H1 (cell line): Measurements from ENCODE around the gene HK2. TPM values are rescaled to one million over a fixed set of nuclear protein-coding genes. Genes with fewer than 3 reads are reported as not detected.

ENCODE experiments used
- CTCF ChIA-PET: fragments of 300-600 bp; sonication (Branson Sonifier 250); formaldehyde crosslinking; loops from one replicate; lab custom pipeline; 2021; ENCODE audit not compliant: partially characterized antibody; lab: Charles Lee
- POLR2A ChIA-PET: fragments of 300-600 bp; sonication (Branson Sonifier 250); formaldehyde crosslinking; loops from one replicate; lab custom pipeline; 2021; ENCODE audit warnings: inconsistent platforms; ENCODE audit not compliant: partially characterized antibody; lab: Charles Lee
- DNase-seq, 2 experiments: peaks; one replicate each; pipeline versions ENCODE4 v3.0.0 to v3.0.0-alpha.2; 2010 to 2022; ENCODE audit warnings: low spot score in 2 of 2, low read depth in 1 of 2, mixed read lengths in 1 of 2
- FAIRE-seq: peaks from 2 replicates; lab custom pipeline; 2011; peaks lifted over from hg19 to GRCh38; lab: Jason Lieb, UNC
- H2AFZ ChIP-seq: 2 replicates; pipeline ENCODE4 v1.8.1; 2012; ENCODE audit warnings: low read length, inconsistent platforms
- H2AK5ac ChIP-seq: 2 replicates; pipeline ENCODE4 v1.6.1; 2013; ENCODE audit warnings: low read depth, low read length
- H2BK120ac ChIP-seq: replicated peaks from 2 replicates; pipeline ENCODE3; 2013; ENCODE audit warnings: low read depth, low read length, inconsistent platforms
- H2BK12ac ChIP-seq: 2 replicates; pipeline ENCODE4 v1.6.1; 2013; ENCODE audit warnings: low read depth, low read length
- H2BK15ac ChIP-seq: 2 replicates; pipeline ENCODE4 v1.6.1; 2013; ENCODE audit warnings: low read length
- H2BK20ac ChIP-seq: 2 replicates; pipeline ENCODE4 v1.6.1; 2013; ENCODE audit warnings: low read length
- H2BK5ac ChIP-seq: 2 replicates; pipeline ENCODE4 v1.6.1; 2013; ENCODE audit warnings: low read depth, low read length
- H3K14ac ChIP-seq: 2 replicates; pipeline ENCODE4 v1.6.1; 2013; ENCODE audit warnings: inconsistent platforms; ENCODE audit not compliant: insufficient read length
- H3K18ac ChIP-seq: 2 replicates; pipeline ENCODE4 v1.6.1; 2013; ENCODE audit warnings: low read length; ENCODE audit errors: extremely low read depth
- H3K23ac ChIP-seq: 2 replicates; pipeline ENCODE4 v1.6.1; 2013; ENCODE audit warnings: inconsistent platforms; ENCODE audit not compliant: insufficient read length
- H3K23me2 ChIP-seq: 2 replicates; pipeline ENCODE4 v1.6.1; 2013; ENCODE audit warnings: low read depth, low read length
- H3K27ac ChIP-seq: 2 replicates; pipeline ENCODE4 v1.6.1; 2011; ENCODE audit warnings: low read depth, low read length, inconsistent platforms
- H3K27me3 ChIP-seq, 4 experiments: replicated peaks in 1 of 4; 1 replicate in 1 of 4; 2 replicates in 3 of 4; pipeline versions ENCODE4 v1.6.1 to v1.8.1; 2011 to 2013; ENCODE audit warnings: low read length in 3 of 4, mild to moderate bottlenecking in 3 of 4, inconsistent platforms in 2 of 4, mixed read lengths in 2 of 4, moderate library complexity in 1 of 4; ENCODE audit not compliant: control insufficient read depth in 3 of 4, insufficient read depth in 3 of 4; ENCODE audit errors: extremely low read depth in 1 of 4
- H3K36me3 ChIP-seq, 4 experiments: 2 replicates each; pipeline versions ENCODE4 v1.6.1 to v1.8.1; 2011 to 2013; ENCODE audit warnings: mild to moderate bottlenecking in 4 of 4, low read length in 3 of 4, moderate library complexity in 2 of 4, control low read depth in 1 of 4, inconsistent platforms in 1 of 4; ENCODE audit not compliant: insufficient read depth in 4 of 4, control insufficient read depth in 2 of 4
- H3K4ac ChIP-seq: replicated peaks from 2 replicates; pipeline ENCODE3; 2013; ENCODE audit warnings: low read length, low read depth, mixed read lengths, inconsistent platforms; ENCODE audit not compliant: insufficient read length
- H3K4me1 ChIP-seq, 4 experiments: replicated peaks in 1 of 4; 1 replicate in 1 of 4; 2 replicates in 3 of 4; pipeline versions ENCODE4 v1.6.1 to v1.8.1; 2011 to 2013; ENCODE audit warnings: low read length in 3 of 4, inconsistent platforms in 2 of 4, mixed read lengths in 1 of 4; ENCODE audit not compliant: insufficient read depth in 4 of 4, control insufficient read depth in 3 of 4
- H3K4me2 ChIP-seq, 2 experiments: 2 replicates each; pipeline versions ENCODE4 v1.6.1 to v1.8.1; 2011 to 2013; ENCODE audit warnings: low read depth in 2 of 2, low read length in 2 of 2, control low read depth in 1 of 2, inconsistent platforms in 1 of 2, mild to moderate bottlenecking in 1 of 2; ENCODE audit not compliant: insufficient read depth in 1 of 2
- H3K4me3 ChIP-seq, 4 experiments: fragments of 200-600, 300-600 bp in 1 of 4; sonication (generic), shearing (Covaris generic), sonication (Bioruptor Twin) in 1 of 4; 2 replicates each; pipeline versions ENCODE4 v1.5.1 to v1.8.1; 2011 to 2016; ENCODE audit warnings: low read length in 4 of 4, low read depth in 3 of 4, control low read depth in 2 of 4, inconsistent platforms in 2 of 4, mild to moderate bottlenecking in 2 of 4, mixed read lengths in 1 of 4, moderate library complexity in 1 of 4; ENCODE audit not compliant: insufficient read depth in 2 of 4; ENCODE audit errors: extremely low read depth in 1 of 4
- H3K56ac ChIP-seq: replicated peaks from 2 replicates; pipeline ENCODE3; 2013; ENCODE audit warnings: low read depth, mild to moderate bottlenecking, mixed read lengths, low read length, inconsistent platforms; ENCODE audit not compliant: insufficient read length
- H3K79me1 ChIP-seq: 2 replicates; pipeline ENCODE4 v1.6.1; 2013; ENCODE audit warnings: low read depth, low read length, control low read depth
- H3K79me2 ChIP-seq, 2 experiments: 2 replicates each; pipeline versions ENCODE4 v1.6.1 to v1.8.1; 2012 to 2013; ENCODE audit warnings: low read length in 2 of 2, mild to moderate bottlenecking in 2 of 2, inconsistent platforms in 1 of 2; ENCODE audit not compliant: insufficient read depth in 2 of 2, control insufficient read depth in 1 of 2
- H3K9ac ChIP-seq, 4 experiments: replicated peaks in 1 of 4; 1 replicate in 1 of 4; 2 replicates in 3 of 4; pipeline versions ENCODE4 v1.6.1 to v1.8.1; 2011 to 2013; ENCODE audit warnings: low read depth in 3 of 4, low read length in 3 of 4, control low read depth in 2 of 4, mild to moderate bottlenecking in 2 of 4, moderate library complexity in 2 of 4, inconsistent platforms in 1 of 4; ENCODE audit errors: extremely low read depth in 1 of 4
- H3K9me3 ChIP-seq, 2 experiments: 2 replicates each; pipeline versions ENCODE4 v1.6.1 to v1.8.1; 2012 to 2013; ENCODE audit warnings: mild to moderate bottlenecking in 2 of 2, moderate library complexity in 2 of 2, control low read depth in 1 of 2, inconsistent platforms in 1 of 2, low read depth in 1 of 2, low read length in 1 of 2, mixed read lengths in 1 of 2; ENCODE audit not compliant: insufficient read depth in 2 of 2
- H4K20me1 ChIP-seq, 2 experiments: replicated peaks in 1 of 2; 2 replicates each; pipeline versions ENCODE3 to v1.8.1; 2011 to 2013; ENCODE audit warnings: inconsistent platforms in 2 of 2, low read length in 2 of 2, mild to moderate bottlenecking in 1 of 2; ENCODE audit not compliant: insufficient read depth in 2 of 2, control insufficient read depth in 1 of 2
- H4K5ac ChIP-seq: 2 replicates; pipeline ENCODE4 v1.6.1; 2013; ENCODE audit warnings: low read length, low read depth, mixed read lengths, inconsistent platforms; ENCODE audit not compliant: insufficient read length
- H4K8ac ChIP-seq: 2 replicates; pipeline ENCODE4 v1.8.0; 2013; ENCODE audit warnings: mild to moderate bottlenecking, moderate library complexity, low read length, inconsistent platforms; ENCODE audit not compliant: insufficient read depth; ENCODE audit errors: extremely low read depth
- H4K91ac ChIP-seq: replicated peaks from 2 replicates; pipeline ENCODE3; 2013; ENCODE audit warnings: low read length, mixed read lengths, inconsistent platforms; ENCODE audit not compliant: insufficient read length
- JUN ChIP-seq: IDR thresholded peaks from 2 replicates; pipeline ENCODE4 v1.6.1; 2011; ENCODE audit warnings: low read depth, mild to moderate bottlenecking, improper control_type of control experiment, low read length
- KDM5A ChIP-seq: fragments of 200-600 bp; IDR thresholded peaks from 2 replicates; pipeline ENCODE4 v1.7.1; 2012; ENCODE audit warnings: mild to moderate bottlenecking, low read length, inconsistent platforms, mixed read lengths
- MAFK ChIP-seq: IDR thresholded peaks from 2 replicates; pipeline ENCODE4 v1.6.1; 2012; ENCODE audit warnings: low read depth, mild to moderate bottlenecking, improper control_type of control experiment, low read length
- MAX ChIP-seq: IDR thresholded peaks from 2 replicates; pipeline ENCODE4 v1.6.1; 2012; ENCODE audit warnings: inconsistent platforms
- SAP30 ChIP-seq: fragments of 300-600 bp; sonication (generic); IDR thresholded peaks from 2 replicates; pipeline ENCODE4 v1.7.1; 2012; ENCODE audit warnings: low read length, moderate library complexity, mild to moderate bottlenecking, inconsistent platforms; ENCODE audit not compliant: insufficient read depth, insufficient replicate concordance
- SP2 ChIP-seq: IDR thresholded peaks from 2 replicates; pipeline ENCODE4 v1.6.1; 2012; ENCODE audit warnings: mild to moderate bottlenecking, low read length, inconsistent platforms
- WGBS, 2 experiments: shearing (Covaris generic) in 1 of 2; methylation state at CpG; one replicate each; pipeline versions ENCODE4 v1.1.6 to v1.1.7; 2013 to 2015; ENCODE audit warnings: low lambda C conversion rate in 2 of 2, mixed read lengths in 2 of 2, inconsistent platforms in 1 of 2, low coverage in 1 of 2, missing lambda C conversion rate in 1 of 2; ENCODE audit not compliant: insufficient replicate concordance in 2 of 2, insufficient coverage in 1 of 2, insufficient read length in 1 of 2; ENCODE audit errors: extremely low coverage in 1 of 2, missing lambda C conversion rate in 1 of 2; 5-methylcytosine and 5-hydroxymethylcytosine counted together
- polyA plus RNA-seq, 7 experiments: library from polyadenylated mRNA; depleted of rRNA in 3 of 7; stranded (reverse) in 5 of 7; unstranded in 2 of 7; fragments of >200 nt in 5 of 7; fragments of 200-250 nt in 2 of 7; gene quantifications; 1 replicate in 5 of 7; 2 replicates in 1 of 7; 4 replicates in 1 of 7; pipeline versions ENCODE4 v1.2.1 to v1.2.3, GENCODE V29; 2011 to 2013; ENCODE audit warnings: missing spikeins in 2 of 7, mixed read lengths in 2 of 7
- total RNA-seq: library from RNA; stranded (reverse); fragmentation: NEBNext Ultra II Directional; extraction: Animal tissue kit (Norgen Biotek cat#: 25700); gene quantifications from 2 replicates; pipeline ENCODE4 v1.2.1, GENCODE V29; 2021

HK2 gene
- total and polyA plus RNA-seq, 2 of the 8 experiments (the other 6 are each of a cell fraction or from before 2014, with no cell fraction given), result 22.1 to 61.9 TPM

GRCh38 chr2:74892609-74893008 is 58.7 kb downstream of the HK2 start:
- Histone ChIP-seq H2BK20ac (no peak overlapping the region), H4K20me1 (peaks cover 0 to under 1% of the 10 kb centered on the region in 2 experiments), H3K23me2 (no peaks in the 10 kb centered on the region), H3K4ac (no peak overlapping the region), H3K79me1 (no peaks in the 10 kb centered on the region), H3K79me2 (no peaks in the 10 kb centered on the region), H4K5ac (no peak overlapping the region), H4K91ac (no peak overlapping the region), H2BK15ac (no peak overlapping the region), H2AFZ (no peak overlapping the region), H3K4me3 (no peak overlapping the region), H3K4me1 (peaks cover 0 to 4% (median under 1%) of the 10 kb centered on the region in 4 experiments; a peak in 2 of 7 replicates), H3K36me3 (peaks cover 21 to 44% (median 39%) of the 10 kb centered on the region in 4 experiments; a peak in 7 of 8 replicates), H3K14ac (no peak overlapping the region), H2BK5ac (no peak overlapping the region), H2BK12ac (no peak overlapping the region), H3K27me3 (no peaks in the 10 kb centered on the region), H3K9me3 (no peaks in the 10 kb centered on the region), H4K8ac (no peak overlapping the region), H3K18ac (no peak overlapping the region)
- 93% methylated on average over 5 of the region's 5 CpGs; no CpG with 5 or more reads in 1 of the 2 experiments for WGBS, 2 experiments
- CTCF ChIA-PET, result interaction anchor here (0.6 kb wide), 2 partner anchors 56 to 93 kb away, joined by 3 read pairs; no protein-coding TSS in a partner anchor
- POLR2A ChIA-PET, result interaction anchor here (0.6 kb wide), 1 partner anchor 127 kb away, joined by 5 read pairs; no protein-coding TSS in a partner anchor
- no peak for TF ChIP-seq JUN
- TF ChIP-seq KDM5A, result no peak
- no peak for TF ChIP-seq SP2
- no peak for TF ChIP-seq SAP30
- no peak for TF ChIP-seq MAFK
- no peak for TF ChIP-seq MAX
- TF ChIP-seq, all 59 proteins: peak for 0
- Histone ChIP-seq H2AK5ac (no peak overlapping the region), H2BK120ac (no peak overlapping the region), H3K23ac (no peak overlapping the region), H3K9ac (no peak overlapping the region; a peak in 1 of 7 replicates), H3K4me2 (no peak overlapping the region), H3K56ac (no peak overlapping the region), H3K27ac (no peak overlapping the region)
- DNase-seq (no peak), FAIRE-seq (no peak)
